A549 (cell line): ENCODE data around the gene USP3.

ENCODE experiments used
- BHLHE40 ChIP-seq: IDR thresholded peaks from 2 replicates; pipeline ENCODE4 v1.6.1; 2012; ENCODE audit warnings: low read depth, low read length, inconsistent platforms
- CTCF ChIP-seq: fragments of >200 bp; sonication (Bioruptor Twin); formaldehyde crosslinking; IDR thresholded peaks from 3 replicates; pipeline ENCODE4 v1.5.1; 2016
- EP300 ChIP-seq, 2 experiments: fragments of >200 bp; sonication (Bioruptor Twin); formaldehyde crosslinking; IDR thresholded peaks; 2 replicates in 1 of 2; 3 replicates in 1 of 2; pipeline ENCODE4 v1.6.1; 2016 to 2017
- HEYL ChIP-seq: fragments of 250-450 bp; sonication (Bioruptor Pico); IDR thresholded peaks from 2 replicates; pipeline ENCODE4 v1.8.0; 2021; ENCODE audit warnings: mild to moderate bottlenecking, moderate library complexity
- MAX ChIP-seq: IDR thresholded peaks from 2 replicates; pipeline ENCODE4 v1.6.1; 2012
- MYC ChIP-seq: IDR thresholded peaks from 2 replicates; pipeline ENCODE4 v1.6.1; 2012; ENCODE audit warnings: mild to moderate bottlenecking, inconsistent platforms, low read length, improper control_type of control experiment, borderline replicate concordance
- POLR2A ChIP-seq: IDR thresholded peaks from 2 replicates; pipeline ENCODE4 v1.6.1; 2012; ENCODE audit warnings: mild to moderate bottlenecking, low read length
- RFX5 ChIP-seq: fragments of 450-650 bp; IDR thresholded peaks from 2 replicates; pipeline ENCODE4 v1.7.1; 2014; ENCODE audit warnings: antibody characterized with exemption, mild to moderate bottlenecking, moderate library complexity
- RNF2 ChIP-seq: fragments of 200-600 bp; sonication (generic); IDR thresholded peaks from 2 replicates; pipeline ENCODE4 v1.6.1; 2016; ENCODE audit warnings: low read depth, mild to moderate bottlenecking, antibody characterized with exemption, moderate library complexity, borderline replicate concordance

DNA sequence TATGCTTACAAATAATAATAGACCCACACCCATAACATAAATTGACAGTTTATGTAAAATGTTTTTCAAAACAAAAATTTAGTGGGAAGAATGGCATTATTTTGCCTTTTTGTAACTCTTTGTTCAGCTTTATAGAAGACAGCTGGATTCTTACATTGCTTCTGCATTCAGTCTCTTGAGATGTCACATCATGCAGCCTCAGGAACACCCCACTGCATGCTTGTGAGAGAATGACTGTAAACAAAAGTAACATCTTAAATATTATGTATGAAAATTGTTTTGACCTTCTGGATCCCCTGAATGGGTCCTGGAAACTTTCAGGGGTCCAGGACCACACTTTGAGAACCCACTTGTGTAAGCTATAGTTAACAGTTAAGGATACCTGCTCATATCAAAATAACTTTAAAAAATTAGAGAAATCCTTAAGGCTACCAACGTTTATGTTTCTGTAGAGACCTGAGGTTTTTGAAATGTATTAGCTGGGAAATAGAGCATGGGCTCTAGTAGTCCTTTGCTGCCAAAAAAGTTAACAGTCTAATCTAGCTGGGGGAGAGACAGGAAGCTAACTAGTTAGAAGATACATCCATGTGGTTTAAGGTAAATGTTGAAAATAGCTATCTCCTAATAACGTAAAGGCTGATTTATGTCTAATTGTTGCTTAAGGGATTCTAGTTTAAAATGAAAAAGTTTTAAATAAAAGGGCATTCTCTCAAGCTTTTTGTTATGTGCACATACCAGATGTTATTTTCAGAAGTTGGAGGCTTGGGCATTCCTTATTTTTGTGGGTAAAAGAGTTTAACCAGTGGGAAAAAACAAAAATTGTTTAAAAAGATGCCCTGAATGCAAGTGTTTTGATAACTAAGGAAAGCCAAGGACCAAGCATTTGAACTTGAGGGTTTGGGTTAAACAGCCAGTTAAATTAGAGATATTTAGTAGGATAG is 3.8 kb downstream of the USP3 start:
- TF ChIP-seq CTCF (no peak), MYC (no peak), RNF2 (no peak), EP300 (IDR thresholded peaks at IDR 0.05) (no peak), BHLHE40 (no peak), MAX (no peak), RFX5 (no peak), POLR2A (no peak), HEYL (no peak)
